K562 (cell line): ENCODE results near the gene CEP170. TPM values are rescaled to one million over a fixed set of nuclear protein-coding genes. Genes with fewer than 3 reads are reported as not detected.
A peak's percentile ranks its signal among the peaks of the same experiment; 100 is the strongest.

ENCODE experiments used
- AFF1 ChIP-seq, 2 experiments: fragments of 450-650 bp; IDR thresholded peaks; 2 replicates each; pipeline ENCODE4 v1.6.1; 2018; ENCODE audit warnings: mild to moderate bottlenecking in 2 of 2, low read depth in 1 of 2; ENCODE audit not compliant: partially characterized antibody in 2 of 2
- BCLAF1 ChIP-seq, 2 experiments: fragments of 450-650 bp in 1 of 2; IDR thresholded peaks; 2 replicates each; pipeline ENCODE4 v1.6.1; 2011 to 2017; ENCODE audit warnings: low read depth in 2 of 2, antibody characterized with exemption in 1 of 2, borderline replicate concordance in 1 of 2, low read length in 1 of 2, mild to moderate bottlenecking in 1 of 2, mixed read lengths in 1 of 2; ENCODE audit not compliant: control insufficient read depth in 1 of 2
- MGA ChIP-seq: fragments of 450-650 bp; IDR thresholded peaks from 2 replicates; pipeline ENCODE4 v1.6.1; 2016; ENCODE audit warnings: mild to moderate bottlenecking, moderate library complexity
- SNAPC5 ChIP-seq: fragments of 250-450 bp; sonication (Bioruptor Pico); IDR thresholded peaks from 2 replicates; pipeline ENCODE4 v1.8.0; 2021; ENCODE audit warnings: moderate library complexity, mild to moderate bottlenecking, inconsistent platforms
- TSC22D4 ChIP-seq: fragments of 450-650 bp; IDR thresholded peaks from 2 replicates; pipeline ENCODE4 v1.6.1; 2016; ENCODE audit warnings: missing genetic modification characterization, missing biosample characterization, control low read depth
- ZBTB8A ChIP-seq: fragments of 450-650 bp; IDR thresholded peaks from 2 replicates; pipeline ENCODE4 v1.6.1; 2018; ENCODE audit warnings: mild to moderate bottlenecking, moderate library complexity; ENCODE audit not compliant: partially characterized antibody
- polyA plus RNA-seq, 8 experiments: library from polyadenylated mRNA; depleted of rRNA in 4 of 8; stranded (reverse) in 5 of 8; unstranded in 3 of 8; fragments of >200 nt; fragmentation: Nextera tagmentation in 2 of 8; fragmentation: Illumina TruSeq in 1 of 8; extraction: Ambion mirVana in 2 of 8; extraction: Trizol in 1 of 8; gene quantifications; 2 replicates each; pipeline versions ENCODE4 v1.2.1 to v1.2.3, GENCODE V29; 2011 to 2014; ENCODE audit warnings: inconsistent platforms in 1 of 8, missing spikeins in 1 of 8
- total RNA-seq, 7 experiments: library from RNA; depleted of rRNA in 6 of 7; stranded (reverse); fragments of >200 nt in 6 of 7; fragmentation: Illumina TruSeq in 2 of 7; extraction: Trizol in 2 of 7; gene quantifications; 2 replicates each; pipeline versions ENCODE4 v1.2.1 to v1.2.3, GENCODE V29; 2011 to 2021; ENCODE audit warnings: low replicate concordance in 1 of 7

Gene CEP170
- total and polyA plus RNA-seq, 9 of the 15 experiments (the other 6 are each of a cell fraction or from before 2014, with no cell fraction given), result 22.6 to 110 (median 68.5) TPM

GRCh38 chr1:243255791-243256512 lies 871 bp upstream of the CEP170 start, which contains the start of gene SDCCAG8 (continued):
- TF ChIP-seq BCLAF1 (IDR thresholded peaks at IDR 0.05; ENCODE audit: borderline replicate concordance in 1 of 2, control insufficient read depth in 1 of 2, low read depth in 2 of 2, low read length in 1 of 2) (peak in 1 of 2 experiments; percentile 75; a peak in 1 of 4 replicates), ZBTB8A (no peak), MGA (peak; percentile 82), SNAPC5 (CRISPR knock-in tag) (no peak), TSC22D4 (tag) (no peak), AFF1 (IDR thresholded peaks at IDR 0.05; ENCODE audit: low read depth in 1 of 2, partially characterized antibody in 2 of 2) (peak in 1 of 2 experiments; percentile 98)
